Measurements from ENCODE around the gene STPG2. TPM values are rescaled to one million over a fixed set of nuclear protein-coding genes. Genes with fewer than 3 reads are reported as not detected.

The STPG2 gene
- total and polyA plus RNA-seq, 3 donors from 2014 or later = 2.6 to 3.7 (median 2.7) TPM

GRCh38 chr4:98006060-98006459 is 137.2 kb downstream of the STPG2 start:
- Histone ChIP-seq H3K9me3 (no peaks in the 10 kb centered on the region), H3K27ac (no peak overlapping the region), H3K4me1 (no peaks in the 10 kb centered on the region), H3K36me3 (ENCODE audit: low read depth, missing control alignments) (no peaks in the 10 kb centered on the region), H3K27me3 (no peaks in the 10 kb centered on the region), H3K4me3 (no peak overlapping the region)
- intact Hi-C loops (cut with DNase I; ENCODE audit: low total_unique reads) = no loop called here
- DNase-seq = no peak
- 81 to 86% methylated on average over 1 of the region's 1 CpG for WGBS, 2 donors
- no peak for TF ChIP-seq POLR2A (IDR thresholded peaks at IDR 0.05)
- no peak for TF ChIP-seq CTCF (IDR thresholded peaks at IDR 0.05)

- Histone ChIP-seq H3K9me3 (no peaks in the 10 kb centered on the region), H3K36me3 (ENCODE audit: low read depth, missing control alignments) (no peaks in the 10 kb centered on the region), H3K27me3 (no peaks in the 10 kb centered on the region), H3K4me3 (no peak overlapping the region), H3K27ac (no peak overlapping the region), H3K4me1 (no peaks in the 10 kb centered on the region)
- WGBS, 2 donors = 90 to 96% methylated on average over 2 of the region's 2 CpGs
- TF ChIP-seq POLR2A (IDR thresholded peaks at IDR 0.05) (no peak), CTCF (IDR thresholded peaks at IDR 0.05) (no peak)
- intact Hi-C loops (cut with DNase I; ENCODE audit: low total_unique reads) = no loop called here
- no peak for DNase-seq
These were observed 142.3 kb downstream of the STPG2 start for GRCh38 chr4:98000940-98001339.

GRCh38 chr4:97998203-97998602 is 145.1 kb downstream of the STPG2 start:
- Histone ChIP-seq H3K27ac (no peak overlapping the region), H3K27me3 (no peaks in the 10 kb centered on the region), H3K9me3 (no peaks in the 10 kb centered on the region), H3K4me1 (no peaks in the 10 kb centered on the region), H3K4me3 (no peak overlapping the region), H3K36me3 (ENCODE audit: low read depth, missing control alignments) (no peaks in the 10 kb centered on the region)
- intact Hi-C loops (cut with DNase I; ENCODE audit: low total_unique reads) = no loop called here
- WGBS, 2 donors = 74 to 80% methylated on average over 2 of the region's 2 CpGs
- TF ChIP-seq POLR2A (IDR thresholded peaks at IDR 0.05) = no peak
- no peak for TF ChIP-seq CTCF (IDR thresholded peaks at IDR 0.05)
- no peak for DNase-seq

- 89 to 98% methylated on average over 4 to 6 of the region's 6 CpGs for WGBS, 2 donors
- no peak for DNase-seq
- no peak overlapping the region for H3K27ac ChIP-seq
- no peak for TF ChIP-seq CTCF (IDR thresholded peaks at IDR 0.05)
- no peak for TF ChIP-seq POLR2A (IDR thresholded peaks at IDR 0.05)
- H3K4me3 ChIP-seq = no peak overlapping the region
- no peaks in the 10 kb centered on the region for H3K4me1 ChIP-seq
- H3K36me3 ChIP-seq (ENCODE audit: low read depth, missing control alignments) = no peaks in the 10 kb centered on the region
- intact Hi-C loops (cut with DNase I; ENCODE audit: low total_unique reads) = no loop called here
- no peaks in the 10 kb centered on the region for H3K9me3 ChIP-seq
- H3K27me3 ChIP-seq = no peaks in the 10 kb centered on the region
These were observed 148.4 kb downstream of the STPG2 start for GRCh38 chr4:97994765-97995465.

GRCh38 chr4:97990409-97990808 is 152.9 kb downstream of the STPG2 start:
- no peaks in the 10 kb centered on the region for H3K4me1 ChIP-seq
- WGBS, 2 donors = 59 to 61% methylated on average over 1 of the region's 1 CpG
- H3K27me3 ChIP-seq = no peaks in the 10 kb centered on the region
- no peak overlapping the region for H3K27ac ChIP-seq
- no peaks in the 10 kb centered on the region for H3K9me3 ChIP-seq
- no peak for DNase-seq
- TF ChIP-seq CTCF (IDR thresholded peaks at IDR 0.05) (no peak), POLR2A (IDR thresholded peaks at IDR 0.05) (no peak)
- H3K36me3 ChIP-seq (ENCODE audit: low read depth, missing control alignments) = no peaks in the 10 kb centered on the region
- intact Hi-C loops (cut with DNase I; ENCODE audit: low total_unique reads) = no loop called here
- H3K4me3 ChIP-seq = no peak overlapping the region
